Spleen (tissue), 11 donors: Measurements from ENCODE around the gene HLA-G. TPM values are rescaled to one million over a fixed set of nuclear protein-coding genes. Genes with fewer than 3 reads are reported as not detected.

Experiments
- DNase-seq: peaks from one replicate; pipeline ENCODE4 v3.0.0-alpha.2; 2020
- H3K27ac ChIP-seq, 8 donors: fragments of 200-600 bp; sonication (generic) in 7 of 8; 1 replicate in 4 of 8; 2 replicates in 4 of 8; pipeline versions ENCODE4 v1.5.0 to v1.8.0; 2016 to 2021; ENCODE audit warnings: inconsistent platforms in 4 of 8, mild to moderate bottlenecking in 4 of 8, moderate library complexity in 1 of 8
- H3K27me3 ChIP-seq, 7 donors: fragments of 200-600 bp; sonication (generic) in 6 of 7; replicated peaks in 1 of 7; 1 replicate in 4 of 7; 2 replicates in 3 of 7; pipeline versions ENCODE4 v1.5.0 to v1.8.0; 2016 to 2021; ENCODE audit warnings: inconsistent platforms in 3 of 7, mild to moderate bottlenecking in 1 of 7
- H3K36me3 ChIP-seq, 6 donors: fragments of 200-600 bp; sonication (generic) in 5 of 6; 1 replicate in 4 of 6; 2 replicates in 2 of 6; pipeline versions ENCODE4 v1.5.0 to v1.8.0; 2016 to 2021; ENCODE audit warnings: inconsistent platforms in 2 of 6
- H3K4me1 ChIP-seq, 6 donors: fragments of 200-600 bp; sonication (generic) in 5 of 6; 1 replicate in 3 of 6; 2 replicates in 3 of 6; pipeline versions ENCODE4 v1.5.0 to v1.8.0; 2016 to 2021; ENCODE audit warnings: inconsistent platforms in 3 of 6
- H3K4me3 ChIP-seq, 8 donors: fragments of 200-600 bp; sonication (generic) in 7 of 8; 1 replicate in 4 of 8; 2 replicates in 4 of 8; pipeline versions ENCODE4 v1.5.0 to v1.8.0; 2016 to 2021; ENCODE audit warnings: inconsistent platforms in 4 of 8, mild to moderate bottlenecking in 4 of 8, moderate library complexity in 2 of 8
- H3K9me3 ChIP-seq, 8 donors: fragments of 200-600 bp; sonication (generic) in 7 of 8; 1 replicate in 4 of 8; 2 replicates in 4 of 8; pipeline versions ENCODE4 v1.5.0 to v1.8.0; 2016 to 2021; ENCODE audit warnings: inconsistent platforms in 4 of 8
- CTCF ChIP-seq, 11 experiments: fragments of 200-600 bp in 7 of 11; fragments of 450-650 bp in 4 of 11; sonication (generic) in 4 of 11; IDR thresholded peaks in 8 of 11; conservative IDR thresholded peaks in 3 of 11; 1 replicate in 7 of 11; 2 replicates in 4 of 11; pipeline versions ENCODE4 v1.4.0 to v1.8.0; 2016 to 2021; ENCODE audit warnings: antibody characterized with exemption in 11 of 11, inconsistent platforms in 4 of 11, mild to moderate bottlenecking in 1 of 11
- POLR2A ChIP-seq, 3 donors: fragments of 450-650 bp; IDR thresholded peaks; one replicate each; pipeline ENCODE4 v1.5.1; 2017; ENCODE audit warnings: antibody characterized with exemption in 3 of 3, mild to moderate bottlenecking in 1 of 3
- POLR2AphosphoS5 ChIP-seq, 3 donors: sonication (generic); formaldehyde crosslinking; IDR thresholded peaks; one replicate each; pipeline ENCODE4 v1.5.1; 2017; ENCODE audit warnings: antibody characterized with exemption in 3 of 3
- WGBS, 5 donors: extraction: QIAGEN DNeasy Blood & Tissue Kit in 3 of 5; methylation state at CpG; one replicate each; pipeline versions ENCODE4 v1.1.5 to v1.1.7; 2013 to 2018; 5-methylcytosine and 5-hydroxymethylcytosine counted together
- intact Hi-C: fragments of 100-400 bp; cut with DNase I; formaldehyde crosslinking; loops from one replicate; pipeline ENCODE4 v1.15.0; 2023; ENCODE audit warnings: low total_unique reads
- polyA plus RNA-seq, 3 donors: library from polyadenylated mRNA; stranded (reverse); fragments of 200-250 nt; gene quantifications; one replicate each; pipeline ENCODE4 v1.2.1, GENCODE V29; 2013
- total RNA-seq, 7 donors: library from RNA; depleted of rRNA in 3 of 7; stranded (reverse); fragments of >200 nt in 3 of 7; fragmentation: NEBNext Ultra II Directional in 4 of 7; extraction: Animal tissue kit (Norgen Biotek cat#: 25700) in 4 of 7; gene quantifications; one replicate each; pipeline versions ENCODE4 v1.1.0 to v1.2.1, GENCODE V29; 2016 to 2021
- donor health status: healthy with polysubstance abuse.
- donor health status: DM: no; HTN: no; CAD: no; lungs with moderate emphysema.
- donor health status: DM: no; HTN: no; CAD: no.
- donor health status: Bipolar disorder and iron deficiency.
- donor health status: healthy.
- donor health status: DM: no; HTN: no; CAD: no.
- donor health status: DM: yes; HTN: yes; CAD: no.

HLA-G gene
- total and polyA plus RNA-seq, 10 donors, result 0.15 to 9.6 (median 1.4) TPM; not detected in 1

- H3K4me3 ChIP-seq, result no peak overlapping the region
- no peaks in the 10 kb centered on the region for H3K4me1 ChIP-seq
- intact Hi-C loops, result no loop called here
- H3K27me3 ChIP-seq, result peaks cover 0 to 17% (median 0%) of the 10 kb centered on the region in 7 donors
- no peak overlapping the region for H3K27ac ChIP-seq
- H3K36me3 ChIP-seq, result no peaks in the 10 kb centered on the region
- DNase-seq, result no peak
- WGBS, 5 donors, result 85 to 90% (median 90%) methylated on average over 18 to 24 of the region's 24 CpGs
- TF ChIP-seq POLR2AphosphoS5 (IDR thresholded peaks at IDR 0.05) (no peak), POLR2A (IDR thresholded peaks at IDR 0.05) (no peak), CTCF (IDR thresholded peaks at IDR 0.05 in 8 of 11, conservative IDR thresholded peaks at IDR 0.05 in 3 of 11) (no peak)
- H3K9me3 ChIP-seq, result no peaks in the 10 kb centered on the region
Observed at GRCh38 chr6:29800254-29800653, 27.4 kb upstream of the HLA-G start.

GRCh38 chr6:29806387-29806786 lies 21.2 kb upstream of the HLA-G start:
- H3K27me3 ChIP-seq, result peaks cover 0 to 19% (median 0%) of the 10 kb centered on the region in 7 donors
- H3K36me3 ChIP-seq, result no peaks in the 10 kb centered on the region
- H3K9me3 ChIP-seq, result no peaks in the 10 kb centered on the region
- intact Hi-C loops, result no loop called here
- H3K4me1 ChIP-seq, result no peaks in the 10 kb centered on the region
- no peak overlapping the region for H3K27ac ChIP-seq
- no peak overlapping the region for H3K4me3 ChIP-seq
- TF ChIP-seq POLR2A (IDR thresholded peaks at IDR 0.05) (no peak), CTCF (IDR thresholded peaks at IDR 0.05 in 8 of 11, conservative IDR thresholded peaks at IDR 0.05 in 3 of 11) (no peak), POLR2AphosphoS5 (IDR thresholded peaks at IDR 0.05) (no peak)
- WGBS, 5 donors, result 84 to 92% (median 90%) methylated on average over 3 of the region's 3 CpGs
- no peak for DNase-seq

DNA sequence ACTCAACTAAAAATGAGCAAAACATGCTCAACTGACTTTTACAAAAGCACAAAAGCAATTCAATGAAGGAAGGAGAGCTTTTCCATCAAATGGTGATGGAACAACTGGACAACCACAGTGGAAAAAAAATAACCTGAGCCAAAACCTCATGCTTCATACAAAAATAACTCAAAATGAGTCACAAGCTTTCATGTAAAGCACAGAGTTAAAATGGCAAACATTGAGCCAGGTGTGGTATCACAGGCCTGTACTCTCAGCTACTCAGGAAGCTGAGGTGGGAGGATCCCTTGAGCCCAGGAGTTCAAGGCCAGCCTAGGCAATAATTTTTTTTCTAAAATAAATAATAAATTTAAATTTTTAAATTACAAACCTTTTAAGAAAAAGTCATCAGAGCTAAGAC lies 18.4 kb upstream of the HLA-G start:
- H3K27me3 ChIP-seq, result peaks cover 0 to 19% (median 0%) of the 10 kb centered on the region in 7 donors
- no peaks in the 10 kb centered on the region for H3K9me3 ChIP-seq
- no peak overlapping the region for H3K4me3 ChIP-seq
- intact Hi-C loops, result no loop called here
- TF ChIP-seq POLR2A (IDR thresholded peaks at IDR 0.05), result no peak
- no peak for TF ChIP-seq CTCF (IDR thresholded peaks at IDR 0.05 in 8 of 11, conservative IDR thresholded peaks at IDR 0.05 in 3 of 11)
- no peak for TF ChIP-seq POLR2AphosphoS5 (IDR thresholded peaks at IDR 0.05)
- no peak for DNase-seq
- no peak overlapping the region for H3K27ac ChIP-seq
- H3K4me1 ChIP-seq, result no peaks in the 10 kb centered on the region
- no peaks in the 10 kb centered on the region for H3K36me3 ChIP-seq

- Histone ChIP-seq H3K27ac (no peak overlapping the region), H3K36me3 (no peaks in the 10 kb centered on the region), H3K4me3 (no peak overlapping the region), H3K4me1 (no peaks in the 10 kb centered on the region), H3K27me3 (peaks cover 0 to 19% (median 0%) of the 10 kb centered on the region in 7 donors), H3K9me3 (no peaks in the 10 kb centered on the region)
- WGBS, 5 donors, result 60 to 86% (median 78%) methylated on average over 2 of the region's 2 CpGs
- TF ChIP-seq POLR2AphosphoS5 (IDR thresholded peaks at IDR 0.05) (no peak), POLR2A (IDR thresholded peaks at IDR 0.05) (no peak)
- no peak for DNase-seq
- intact Hi-C loops, result no loop called here
Observed at GRCh38 chr6:29810371-29810770, 17.3 kb upstream of the HLA-G start.

- intact Hi-C loops, result no loop called here
- no peak overlapping the region for H3K27ac ChIP-seq
- H3K9me3 ChIP-seq, result no peaks in the 10 kb centered on the region
- TF ChIP-seq CTCF (IDR thresholded peaks at IDR 0.05 in 8 of 11, conservative IDR thresholded peaks at IDR 0.05 in 3 of 11) (no peak), POLR2A (IDR thresholded peaks at IDR 0.05) (no peak), POLR2AphosphoS5 (IDR thresholded peaks at IDR 0.05) (no peak)
- no peaks in the 10 kb centered on the region for H3K36me3 ChIP-seq
- WGBS, 5 donors, result 65 to 100% (median 82%) methylated on average over 1 of the region's 1 CpG
- no peak overlapping the region for H3K4me3 ChIP-seq
- peaks cover 0 to 10% (median 0%) of the 10 kb centered on the region in 7 donors for H3K27me3 ChIP-seq
- H3K4me1 ChIP-seq, result no peaks in the 10 kb centered on the region
- no peak for DNase-seq
Observed at GRCh38 chr6:29811377-29811776, 16.2 kb upstream of the HLA-G start.
